ENCODE data around the gene GRM2.

The GRM2 gene

GRCh38 chr3:51679777-51680176, 27.1 kb upstream of the GRM2 start:
- H3K27me3 ChIP-seq (ENCODE audit: control insufficient read depth in 1 of 2, insufficient read depth in 2 of 2, low read length in 2 of 2) = no peaks in the 10 kb centered on the region
- no peak overlapping the region for H3K9ac ChIP-seq (ENCODE audit: low read depth in 1 of 2, low read length in 2 of 2)
- no peaks in the 10 kb centered on the region for H3K9me3 ChIP-seq (ENCODE audit: control insufficient read depth in 1 of 2, low read length in 2 of 2)
- H3K4me1 ChIP-seq (ENCODE audit: control insufficient read depth in 1 of 2, insufficient read depth in 2 of 2, low read length in 2 of 2) = peaks cover 15 to 20% of the 10 kb centered on the region in 2 donors
- H3K27ac ChIP-seq (ENCODE audit: low read depth, low read length) = no peak overlapping the region
- H3K36me3 ChIP-seq (ENCODE audit: control insufficient read depth in 1 of 2, insufficient read depth in 2 of 2, low read length in 2 of 2) = peaks cover 20 to 44% of the 10 kb centered on the region in 2 donors
- H3K4me3 ChIP-seq (ENCODE audit: low read depth in 1 of 2, low read length in 2 of 2) = no peak overlapping the region

GRCh38 chr3:51680196-51680595, 26.7 kb upstream of the GRM2 start:
- peaks cover 20 to 44% of the 10 kb centered on the region in 2 donors for H3K36me3 ChIP-seq (ENCODE audit: control insufficient read depth in 1 of 2, insufficient read depth in 2 of 2, low read length in 2 of 2)
- H3K27ac ChIP-seq (ENCODE audit: low read depth, low read length) = no peak overlapping the region
- H3K9me3 ChIP-seq (ENCODE audit: control insufficient read depth in 1 of 2, low read length in 2 of 2) = no peaks in the 10 kb centered on the region
- no peak overlapping the region for H3K4me3 ChIP-seq (ENCODE audit: low read depth in 1 of 2, low read length in 2 of 2)
- no peaks in the 10 kb centered on the region for H3K27me3 ChIP-seq (ENCODE audit: control insufficient read depth in 1 of 2, insufficient read depth in 2 of 2, low read length in 2 of 2)
- H3K9ac ChIP-seq (ENCODE audit: low read depth in 1 of 2, low read length in 2 of 2) = no peak overlapping the region
- H3K4me1 ChIP-seq (ENCODE audit: control insufficient read depth in 1 of 2, insufficient read depth in 2 of 2, low read length in 2 of 2) = peaks cover 15 to 20% of the 10 kb centered on the region in 2 donors

- Histone ChIP-seq H3K27me3 (ENCODE audit: control insufficient read depth in 1 of 2, insufficient read depth in 2 of 2, low read length in 2 of 2) (no peaks in the 10 kb centered on the region), H3K4me3 (ENCODE audit: low read depth in 1 of 2, low read length in 2 of 2) (no peak overlapping the region), H3K36me3 (ENCODE audit: control insufficient read depth in 1 of 2, insufficient read depth in 2 of 2, low read length in 2 of 2) (peaks cover 20 to 45% of the 10 kb centered on the region in 2 donors), H3K4me1 (ENCODE audit: control insufficient read depth in 1 of 2, insufficient read depth in 2 of 2, low read length in 2 of 2) (peaks cover 15 to 20% of the 10 kb centered on the region in 2 donors), H3K27ac (ENCODE audit: low read depth, low read length) (no peak overlapping the region), H3K9me3 (ENCODE audit: control insufficient read depth in 1 of 2, low read length in 2 of 2) (no peaks in the 10 kb centered on the region), H3K9ac (ENCODE audit: low read depth in 1 of 2, low read length in 2 of 2) (peak overlapping the region in 1 of 2 donors; percentile 31)
These were observed 26.1 kb upstream of the GRM2 start for GRCh38 chr3:51680663-51681230.

GRCh38 chr3:51681453-51681852, 25.4 kb upstream of the GRM2 start:
- no peak overlapping the region for H3K27ac ChIP-seq (ENCODE audit: low read depth, low read length)
- no peaks in the 10 kb centered on the region for H3K9me3 ChIP-seq (ENCODE audit: control insufficient read depth in 1 of 2, low read length in 2 of 2)
- peaks cover 20 to 51% of the 10 kb centered on the region in 2 donors for H3K36me3 ChIP-seq (ENCODE audit: control insufficient read depth in 1 of 2, insufficient read depth in 2 of 2, low read length in 2 of 2)
- peak overlapping the region in 1 of 2 donors; percentile 5 for H3K9ac ChIP-seq (ENCODE audit: low read depth in 1 of 2, low read length in 2 of 2)
- H3K27me3 ChIP-seq (ENCODE audit: control insufficient read depth in 1 of 2, insufficient read depth in 2 of 2, low read length in 2 of 2) = no peaks in the 10 kb centered on the region
- H3K4me3 ChIP-seq (ENCODE audit: low read depth in 1 of 2, low read length in 2 of 2) = peak overlapping the region in 1 of 2 donors; percentile 2
- peaks cover 20 to 25% of the 10 kb centered on the region in 2 donors for H3K4me1 ChIP-seq (ENCODE audit: control insufficient read depth in 1 of 2, insufficient read depth in 2 of 2, low read length in 2 of 2)

- peaks cover 14 to 54% of the 10 kb centered on the region in 2 donors for H3K36me3 ChIP-seq (ENCODE audit: control insufficient read depth in 1 of 2, insufficient read depth in 2 of 2, low read length in 2 of 2)
- no peaks in the 10 kb centered on the region for H3K27me3 ChIP-seq (ENCODE audit: control insufficient read depth in 1 of 2, insufficient read depth in 2 of 2, low read length in 2 of 2)
- peaks cover 24 to 29% of the 10 kb centered on the region in 2 donors for H3K4me1 ChIP-seq (ENCODE audit: control insufficient read depth in 1 of 2, insufficient read depth in 2 of 2, low read length in 2 of 2)
- no peak overlapping the region for H3K27ac ChIP-seq (ENCODE audit: low read depth, low read length)
- H3K4me3 ChIP-seq (ENCODE audit: low read depth in 1 of 2, low read length in 2 of 2) = peak overlapping the region in 1 of 2 donors; percentile 2
- H3K9ac ChIP-seq (ENCODE audit: low read depth in 1 of 2, low read length in 2 of 2) = no peak overlapping the region
- H3K9me3 ChIP-seq (ENCODE audit: control insufficient read depth in 1 of 2, low read length in 2 of 2) = no peaks in the 10 kb centered on the region
These were observed 24.8 kb upstream of the GRM2 start for GRCh38 chr3:51682079-51682478.

GRCh38 chr3:51682526-51682925, 24.3 kb upstream of the GRM2 start:
- Histone ChIP-seq H3K27ac (ENCODE audit: low read depth, low read length) (no peak overlapping the region), H3K36me3 (ENCODE audit: control insufficient read depth in 1 of 2, insufficient read depth in 2 of 2, low read length in 2 of 2) (peaks cover 14 to 53% of the 10 kb centered on the region in 2 donors), H3K9me3 (ENCODE audit: control insufficient read depth in 1 of 2, low read length in 2 of 2) (no peaks in the 10 kb centered on the region), H3K4me1 (ENCODE audit: control insufficient read depth in 1 of 2, insufficient read depth in 2 of 2, low read length in 2 of 2) (peaks cover 27 to 29% of the 10 kb centered on the region in 2 donors), H3K4me3 (ENCODE audit: low read depth in 1 of 2, low read length in 2 of 2) (no peak overlapping the region), H3K27me3 (ENCODE audit: control insufficient read depth in 1 of 2, insufficient read depth in 2 of 2, low read length in 2 of 2) (no peaks in the 10 kb centered on the region), H3K9ac (ENCODE audit: low read depth in 1 of 2, low read length in 2 of 2) (no peak overlapping the region)

GRCh38 chr3:51683566-51683965, 23.3 kb upstream of the GRM2 start:
- no peaks in the 10 kb centered on the region for H3K9me3 ChIP-seq (ENCODE audit: control insufficient read depth in 1 of 2, low read length in 2 of 2)
- H3K4me3 ChIP-seq (ENCODE audit: low read depth in 1 of 2, low read length in 2 of 2) = no peak overlapping the region
- H3K4me1 ChIP-seq (ENCODE audit: control insufficient read depth in 1 of 2, insufficient read depth in 2 of 2, low read length in 2 of 2) = peaks cover 27 to 29% of the 10 kb centered on the region in 2 donors
- no peaks in the 10 kb centered on the region for H3K27me3 ChIP-seq (ENCODE audit: control insufficient read depth in 1 of 2, insufficient read depth in 2 of 2, low read length in 2 of 2)
- H3K27ac ChIP-seq (ENCODE audit: low read depth, low read length) = no peak overlapping the region
- H3K36me3 ChIP-seq (ENCODE audit: control insufficient read depth in 1 of 2, insufficient read depth in 2 of 2, low read length in 2 of 2) = peaks cover 17 to 54% of the 10 kb centered on the region in 2 donors
- no peak overlapping the region for H3K9ac ChIP-seq (ENCODE audit: low read depth in 1 of 2, low read length in 2 of 2)

- Histone ChIP-seq H3K4me1 (ENCODE audit: control insufficient read depth in 1 of 2, insufficient read depth in 2 of 2, low read length in 2 of 2) (peaks cover 27 to 28% of the 10 kb centered on the region in 2 donors), H3K4me3 (ENCODE audit: low read depth in 1 of 2, low read length in 2 of 2) (no peak overlapping the region), H3K27me3 (ENCODE audit: control insufficient read depth in 1 of 2, insufficient read depth in 2 of 2, low read length in 2 of 2) (no peaks in the 10 kb centered on the region), H3K9ac (ENCODE audit: low read depth in 1 of 2, low read length in 2 of 2) (no peak overlapping the region), H3K27ac (ENCODE audit: low read depth, low read length) (peak overlapping the region; percentile 39), H3K36me3 (ENCODE audit: control insufficient read depth in 1 of 2, insufficient read depth in 2 of 2, low read length in 2 of 2) (peaks cover 17 to 56% of the 10 kb centered on the region in 2 donors), H3K9me3 (ENCODE audit: control insufficient read depth in 1 of 2, low read length in 2 of 2) (no peaks in the 10 kb centered on the region)
These were observed 21.7 kb upstream of the GRM2 start for GRCh38 chr3:51684971-51685751.

- H3K27ac ChIP-seq (ENCODE audit: low read depth, low read length) = peak overlapping the region; percentile 36
- peaks cover 19 to 22% of the 10 kb centered on the region in 2 donors for H3K4me1 ChIP-seq (ENCODE audit: control insufficient read depth in 1 of 2, insufficient read depth in 2 of 2, low read length in 2 of 2)
- H3K9ac ChIP-seq (ENCODE audit: low read depth in 1 of 2, low read length in 2 of 2) = peak overlapping the region in 1 of 2 donors; percentile 50
- H3K4me3 ChIP-seq (ENCODE audit: low read depth in 1 of 2, low read length in 2 of 2) = peak overlapping the region in 1 of 2 donors; percentile 16
- no peaks in the 10 kb centered on the region for H3K9me3 ChIP-seq (ENCODE audit: control insufficient read depth in 1 of 2, low read length in 2 of 2)
- no peaks in the 10 kb centered on the region for H3K27me3 ChIP-seq (ENCODE audit: control insufficient read depth in 1 of 2, insufficient read depth in 2 of 2, low read length in 2 of 2)
- H3K36me3 ChIP-seq (ENCODE audit: control insufficient read depth in 1 of 2, insufficient read depth in 2 of 2, low read length in 2 of 2) = peaks cover 18 to 64% of the 10 kb centered on the region in 2 donors
These were observed 20.8 kb upstream of the GRM2 start for GRCh38 chr3:51686056-51686455.

GRCh38 chr3:51686512-51687215, 20.2 kb upstream of the GRM2 start:
- Histone ChIP-seq H3K4me3 (ENCODE audit: low read depth in 1 of 2, low read length in 2 of 2) (peak overlapping the region in 1 of 2 donors; percentile 16), H3K9me3 (ENCODE audit: control insufficient read depth in 1 of 2, low read length in 2 of 2) (no peaks in the 10 kb centered on the region), H3K36me3 (ENCODE audit: control insufficient read depth in 1 of 2, insufficient read depth in 2 of 2, low read length in 2 of 2) (peaks cover 23 to 70% of the 10 kb centered on the region in 2 donors), H3K27me3 (ENCODE audit: control insufficient read depth in 1 of 2, insufficient read depth in 2 of 2, low read length in 2 of 2) (no peaks in the 10 kb centered on the region), H3K4me1 (ENCODE audit: control insufficient read depth in 1 of 2, insufficient read depth in 2 of 2, low read length in 2 of 2) (peaks cover 13 to 15% of the 10 kb centered on the region in 2 donors), H3K9ac (ENCODE audit: low read depth in 1 of 2, low read length in 2 of 2) (peak overlapping the region in 1 of 2 donors; percentile 50), H3K27ac (ENCODE audit: low read depth, low read length) (peak overlapping the region; percentile 28)
